ENCODE data around the gene RSPH1.

RSPH1 gene

GRCh38 chr21:42452401-42453223, 43.4 kb downstream of the RSPH1 start:
- TF ChIP-seq CTCF (conservative IDR thresholded peaks at IDR 0.05): no peak
- H3K27ac ChIP-seq: no peak overlapping the region

GRCh38 chr21:42451941-42452340, 44.1 kb downstream of the RSPH1 start:
- no peak for TF ChIP-seq CTCF (conservative IDR thresholded peaks at IDR 0.05)

GRCh38 chr21:42448686-42449085, 47.3 kb downstream of the RSPH1 start:
- no peak for TF ChIP-seq CTCF (conservative IDR thresholded peaks at IDR 0.05)
- H3K27ac ChIP-seq: peak overlapping the region; percentile 51

More at GRCh38 chr21:42451941-42452340, 44.1 kb downstream of the RSPH1 start:
- H3K27ac ChIP-seq: no peak overlapping the region

GRCh38 chr21:42447732-42448131, 48.3 kb downstream of the RSPH1 start:
- no peak overlapping the region for H3K27ac ChIP-seq
- TF ChIP-seq CTCF (conservative IDR thresholded peaks at IDR 0.05): no peak

- no peak overlapping the region for H3K27ac ChIP-seq
- TF ChIP-seq CTCF (conservative IDR thresholded peaks at IDR 0.05): no peak
Observed at GRCh38 chr21:42447182-42447581, 48.8 kb downstream of the RSPH1 start.

GRCh38 chr21:42446531-42446930, 49.5 kb downstream of the RSPH1 start:
- no peak for TF ChIP-seq CTCF (conservative IDR thresholded peaks at IDR 0.05)
- no peak overlapping the region for H3K27ac ChIP-seq

- no peak for TF ChIP-seq CTCF (conservative IDR thresholded peaks at IDR 0.05)
- H3K27ac ChIP-seq: no peak overlapping the region
Observed at GRCh38 chr21:42445311-42445710, 50.7 kb downstream of the RSPH1 start.
